ENCODE results near the gene QPCTL.

DNA sequence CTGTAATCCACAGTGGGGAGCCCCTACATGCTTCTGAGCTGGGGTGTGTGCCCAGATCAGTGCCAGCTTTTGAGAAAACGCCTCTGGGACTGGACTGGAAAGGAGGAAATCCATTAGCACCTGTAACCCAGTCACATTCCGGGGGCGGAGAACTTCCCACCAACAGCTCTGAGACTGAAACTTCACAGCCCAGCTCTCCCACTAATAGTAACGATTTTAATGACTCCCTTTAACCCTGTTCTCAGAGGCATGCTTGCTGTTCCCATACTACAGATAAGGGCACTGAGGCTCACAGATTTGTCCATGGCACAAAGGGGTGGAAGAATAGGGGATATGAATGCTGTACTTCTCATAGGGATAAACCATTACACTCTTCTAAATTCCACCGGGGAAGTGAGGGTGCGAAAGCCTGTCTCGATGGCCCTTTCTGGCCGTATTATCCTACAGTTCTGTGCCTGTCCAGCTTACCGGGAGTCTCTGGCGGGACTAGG lies 37.4 kb downstream of the QPCTL start:
- TF ChIP-seq, protein P1, sequence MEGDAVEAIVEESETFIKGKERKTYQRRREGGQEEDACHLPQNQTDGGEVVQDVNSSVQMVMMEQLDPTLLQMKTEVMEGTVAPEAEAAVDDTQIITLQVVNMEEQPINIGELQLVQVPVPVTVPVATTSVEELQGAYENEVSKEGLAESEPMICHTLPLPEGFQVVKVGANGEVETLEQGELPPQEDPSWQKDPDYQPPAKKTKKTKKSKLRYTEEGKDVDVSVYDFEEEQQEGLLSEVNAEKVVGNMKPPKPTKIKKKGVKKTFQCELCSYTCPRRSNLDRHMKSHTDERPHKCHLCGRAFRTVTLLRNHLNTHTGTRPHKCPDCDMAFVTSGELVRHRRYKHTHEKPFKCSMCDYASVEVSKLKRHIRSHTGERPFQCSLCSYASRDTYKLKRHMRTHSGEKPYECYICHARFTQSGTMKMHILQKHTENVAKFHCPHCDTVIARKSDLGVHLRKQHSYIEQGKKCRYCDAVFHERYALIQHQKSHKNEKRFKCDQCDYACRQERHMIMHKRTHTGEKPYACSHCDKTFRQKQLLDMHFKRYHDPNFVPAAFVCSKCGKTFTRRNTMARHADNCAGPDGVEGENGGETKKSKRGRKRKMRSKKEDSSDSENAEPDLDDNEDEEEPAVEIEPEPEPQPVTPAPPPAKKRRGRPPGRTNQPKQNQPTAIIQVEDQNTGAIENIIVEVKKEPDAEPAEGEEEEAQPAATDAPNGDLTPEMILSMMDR (IDR thresholded peaks at IDR 0.05) = no peak
- TF ChIP-seq POLR2A (IDR thresholded peaks at IDR 0.05) (no peak), POLR2AphosphoS5 (IDR thresholded peaks at IDR 0.05) (no peak)
